GM21717 (cell line): Measurements from ENCODE around the gene RLN1.
A peak's percentile ranks its signal among the peaks of the same experiment; 100 is the strongest.
"Not testable (repeated sequence)": the region's sequence is repeated elsewhere in the genome, so short reads cannot be mapped to it uniquely, and the experiment has no call there.

Source experiments
- ATAC-seq: cut with Tn5 transposase; IDR thresholded peaks from one replicate; pipeline ENCODE4 v1.9.1; 2021; ENCODE audit warnings: mild to moderate bottlenecking, moderate library complexity; ENCODE audit not compliant: unreplicated experiment

The RLN1 gene

GRCh38 chr9:5326187-5326586 lies 13.5 kb downstream of the RLN1 start:
- no peak for ATAC-seq

GRCh38 chr9:5321601-5322000 lies 18.1 kb downstream of the RLN1 start:
- not testable (repeated sequence) for ATAC-seq

- ATAC-seq: no peak
Observed at GRCh38 chr9:5321058-5321457, 18.6 kb downstream of the RLN1 start.

DNA sequence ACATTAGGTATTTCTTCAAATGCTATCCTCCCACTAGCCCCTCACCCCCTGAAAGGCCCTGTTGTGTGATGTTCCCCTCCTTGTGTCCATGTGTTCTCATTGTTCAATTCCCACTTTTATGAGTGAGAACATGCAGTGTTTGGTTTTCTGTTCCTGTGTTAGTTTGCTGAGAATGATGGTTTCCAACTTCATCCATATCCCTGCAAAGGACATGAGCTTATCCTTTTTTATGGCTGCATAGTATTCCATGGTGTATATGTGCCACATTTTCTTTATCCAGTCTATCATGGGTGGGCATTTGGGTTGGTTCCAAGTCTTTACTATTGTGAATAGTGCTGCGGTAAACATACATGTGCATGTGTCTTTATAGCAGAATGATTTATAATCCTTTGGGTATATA lies 23.3 kb downstream of the RLN1 start:
- not testable (repeated sequence) for ATAC-seq

DNA sequence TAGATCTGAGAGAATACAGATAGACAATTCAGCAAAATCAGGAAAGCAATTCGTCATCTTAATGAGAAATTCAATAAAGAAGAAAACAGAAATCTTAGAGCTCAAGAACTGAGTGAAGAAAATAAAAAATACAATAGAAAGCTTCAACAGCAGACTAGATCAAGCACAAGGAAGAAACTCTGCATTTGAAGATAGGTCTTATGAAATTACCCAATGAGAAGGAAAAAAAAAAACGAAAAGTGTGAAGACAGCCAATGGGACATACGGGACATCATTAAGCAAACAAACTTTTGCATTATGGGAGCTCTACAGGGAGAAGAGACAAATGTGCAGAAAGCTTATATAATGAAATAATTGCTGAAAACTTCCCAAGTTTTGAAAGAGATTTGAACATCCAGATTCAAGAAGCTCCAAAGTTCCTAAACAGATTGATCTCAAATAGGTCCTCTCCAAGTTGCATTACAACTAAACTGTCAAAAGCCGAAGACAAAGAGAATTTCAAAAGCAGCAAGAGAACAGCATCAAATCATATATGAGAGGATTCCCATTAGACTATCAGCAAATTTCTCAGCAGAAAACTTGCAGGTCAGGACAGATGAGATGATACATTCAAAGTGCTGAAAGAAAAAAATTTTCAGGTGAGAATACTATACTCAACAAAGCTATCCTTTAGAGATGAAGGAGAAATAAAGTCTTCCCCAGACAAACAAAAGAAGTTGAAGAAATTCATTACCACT lies 24.3 kb downstream of the RLN1 start:
- no peak for ATAC-seq

GRCh38 chr9:5310851-5311250 lies 28.8 kb downstream of the RLN1 start:
- ATAC-seq: no peak

DNA sequence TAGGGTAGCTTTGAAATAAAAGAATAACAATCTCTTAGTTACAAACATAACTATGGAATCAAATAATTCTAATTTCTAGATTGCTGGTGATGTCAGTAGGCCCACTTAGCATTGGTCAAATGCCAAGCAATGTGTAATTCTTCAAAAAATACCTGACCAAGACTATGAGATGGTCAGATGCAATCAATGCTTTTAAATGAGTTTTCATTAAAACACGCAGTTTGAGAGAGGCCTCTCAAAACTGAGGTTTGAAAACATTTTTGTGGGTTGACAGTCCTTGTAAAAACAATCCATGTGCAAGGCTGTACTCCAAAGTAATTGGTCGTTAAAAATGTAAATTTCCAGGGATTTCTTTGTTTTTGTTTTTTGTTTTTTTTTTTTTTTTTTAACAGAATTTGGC lies 33.9 kb downstream of the RLN1 start:
- no peak for ATAC-seq

DNA sequence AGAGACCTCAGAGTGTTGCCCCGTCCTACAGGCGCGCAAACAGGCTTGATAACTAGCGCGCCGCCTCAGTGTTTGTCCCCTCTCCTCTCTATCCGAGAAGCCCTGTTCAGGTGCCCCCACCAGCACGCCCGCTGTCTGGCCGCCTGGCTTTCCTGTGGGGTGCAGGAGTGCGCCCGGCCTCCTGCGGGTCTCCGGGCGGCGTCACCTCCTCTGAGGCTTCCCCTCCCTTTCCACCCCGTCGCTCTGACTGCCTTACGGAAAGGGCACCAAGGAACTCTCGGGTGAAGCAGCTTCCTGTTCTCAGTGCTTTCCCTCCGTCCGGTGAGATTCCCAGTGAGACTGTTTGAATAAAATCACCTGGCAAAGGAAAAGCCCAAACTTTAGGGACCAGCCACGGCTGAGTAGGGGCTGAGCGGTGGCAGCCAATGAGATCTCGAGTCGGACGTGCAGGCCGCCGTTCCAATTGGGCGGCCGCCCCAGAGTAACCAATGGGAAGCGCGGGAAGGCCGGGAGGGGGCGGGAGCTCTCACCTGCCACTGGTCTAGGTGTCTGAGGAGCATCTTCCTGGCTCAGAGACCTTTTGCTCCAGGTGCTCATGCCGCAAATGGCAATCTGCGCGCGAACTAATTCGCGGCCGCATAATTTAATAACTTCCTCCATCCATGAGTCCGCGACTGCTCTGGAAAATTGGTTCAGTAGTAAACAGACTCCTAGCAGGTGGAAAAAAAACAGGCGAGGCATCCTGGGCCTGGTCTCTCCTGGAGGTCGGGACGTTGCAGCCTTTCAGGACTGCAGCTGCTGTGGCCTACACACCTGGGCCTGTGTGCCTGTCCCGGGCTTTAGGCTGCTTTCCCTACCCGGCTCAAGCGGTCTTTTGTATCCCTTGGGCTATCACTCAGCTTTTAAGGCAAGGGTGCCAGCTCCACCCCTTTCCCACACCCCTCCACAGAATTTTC lies 35.6 kb downstream of the RLN1 start, which contains the start of gene RLN2:
Gene RLN2 (minus strand): TSS at position 877 of the 956 bp plus-strand sequence. CDS start 136 bp downstream, at position 741.
- ATAC-seq: peak; percentile 99

DNA sequence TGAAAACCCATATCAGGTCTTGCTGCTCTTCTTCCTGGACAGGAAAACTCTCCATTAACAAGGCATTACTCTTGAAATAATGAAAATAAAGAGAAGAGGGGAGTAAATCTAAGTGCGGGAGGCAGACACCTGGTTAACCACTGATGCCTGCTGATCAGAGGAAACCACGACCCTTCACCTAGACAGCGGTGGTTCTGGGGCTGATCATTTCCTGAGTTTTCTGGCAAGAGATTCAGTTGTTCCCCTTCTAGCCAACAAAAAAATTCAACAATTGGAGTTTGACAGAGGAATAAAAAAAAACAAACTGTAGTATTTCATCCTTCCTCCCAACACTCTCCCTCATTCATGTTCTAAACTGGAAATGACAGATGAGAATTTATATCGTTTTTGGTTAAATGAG lies 38.1 kb downstream of the RLN1 start:
- no peak for ATAC-seq

- no peak for ATAC-seq
Observed at GRCh38 chr9:5292141-5292540, 47.5 kb downstream of the RLN1 start.

GRCh38 chr9:5288591-5288990 lies 51.1 kb downstream of the RLN1 start:
- no peak for ATAC-seq

DNA sequence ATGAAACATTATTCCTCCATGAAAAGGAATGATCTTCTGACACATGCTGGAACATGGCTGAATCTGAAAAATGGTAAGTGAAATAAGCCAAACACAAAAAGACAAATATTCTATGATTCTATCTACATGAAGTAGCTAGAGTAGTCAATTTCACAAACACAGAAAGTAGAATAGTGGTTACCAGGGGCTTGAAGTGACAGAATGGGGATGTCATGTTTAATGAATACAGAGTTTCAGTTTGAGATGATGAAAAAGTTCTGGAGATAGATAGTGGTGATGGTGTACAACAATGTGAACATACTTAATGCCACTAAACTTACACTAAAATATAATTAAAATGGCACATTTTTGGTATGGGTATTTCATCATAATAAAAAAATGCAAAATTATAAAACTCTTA lies 53.4 kb downstream of the RLN1 start:
- ATAC-seq: no peak
